Mesenchymal stem cell (in vitro differentiated cells and primary cell): Measurements from ENCODE around the gene RNFT2.

Experiments used
- DNase-seq: peaks from one replicate; pipeline ENCODE4 v3.0.0-alpha.2; 2013
- H2AFZ ChIP-seq: one replicate; pipeline ENCODE4 v1.6.1; 2013; ENCODE audit warnings: low read depth, mild to moderate bottlenecking, control low read depth, inconsistent platforms, low read length, moderate library complexity
- H2AK5ac ChIP-seq: 2 replicates; pipeline ENCODE4 v1.6.1; 2013; ENCODE audit warnings: low read length, moderate library complexity, mild to moderate bottlenecking, inconsistent platforms; ENCODE audit not compliant: severe bottlenecking
- H2BK120ac ChIP-seq: one replicate; pipeline ENCODE4 v1.6.1; 2013; ENCODE audit warnings: low read depth, mild to moderate bottlenecking, inconsistent platforms, low read length, moderate library complexity
- H2BK12ac ChIP-seq, 2 experiments: one replicate each; pipeline ENCODE4 v1.6.1; 2013; ENCODE audit warnings: inconsistent platforms in 2 of 2, low read length in 2 of 2, mild to moderate bottlenecking in 2 of 2, moderate library complexity in 2 of 2, control low read depth in 1 of 2
- H2BK15ac ChIP-seq: one replicate; pipeline ENCODE4 v1.6.1; 2013; ENCODE audit warnings: mild to moderate bottlenecking, low read depth, inconsistent platforms; ENCODE audit not compliant: poor library complexity, severe bottlenecking
- H2BK5ac ChIP-seq: 2 replicates; pipeline ENCODE4 v1.6.1; 2013; ENCODE audit warnings: low read depth, mild to moderate bottlenecking, low read length, control low read depth, inconsistent platforms; ENCODE audit not compliant: poor library complexity, severe bottlenecking
- H3K14ac ChIP-seq, 2 experiments: one replicate each; pipeline ENCODE4 v1.6.1; 2013; ENCODE audit warnings: inconsistent platforms in 2 of 2, low read length in 2 of 2, control low read depth in 1 of 2, mild to moderate bottlenecking in 1 of 2, moderate library complexity in 1 of 2
- H3K18ac ChIP-seq, 2 experiments: one replicate each; pipeline ENCODE4 v1.6.1; 2013; ENCODE audit warnings: inconsistent platforms in 2 of 2, low read length in 2 of 2, control low read depth in 1 of 2, low read depth in 1 of 2, mild to moderate bottlenecking in 1 of 2
- H3K23ac ChIP-seq, 2 experiments: one replicate each; pipeline ENCODE4 v1.6.1; 2013; ENCODE audit warnings: inconsistent platforms in 2 of 2, low read length in 2 of 2, mild to moderate bottlenecking in 2 of 2, moderate library complexity in 2 of 2, control low read depth in 1 of 2
- H3K27ac ChIP-seq: 2 replicates; pipeline ENCODE4 v1.5.1; 2013; ENCODE audit warnings: mild to moderate bottlenecking, moderate library complexity, low read length, control low read depth, inconsistent platforms; ENCODE audit not compliant: poor library complexity, severe bottlenecking
- H3K27me3 ChIP-seq, 2 experiments: 2 replicates each; pipeline versions ENCODE4 v1.6.1 to v1.7.0; 2013; ENCODE audit warnings: low read length in 2 of 2, mild to moderate bottlenecking in 2 of 2, moderate library complexity in 2 of 2, control low read depth in 1 of 2, inconsistent platforms in 1 of 2; ENCODE audit not compliant: control insufficient read depth in 1 of 2, insufficient read depth in 1 of 2
- H3K36me3 ChIP-seq, 2 experiments: 2 replicates each; pipeline versions ENCODE4 v1.6.1 to v1.7.0; 2013; ENCODE audit warnings: low read length in 2 of 2, control low read depth in 1 of 2, inconsistent platforms in 1 of 2, low read depth in 1 of 2, mild to moderate bottlenecking in 1 of 2; ENCODE audit not compliant: insufficient read depth in 2 of 2, control insufficient read depth in 1 of 2
- H3K4ac ChIP-seq, 2 experiments: one replicate each; pipeline ENCODE4 v1.6.1; 2013; ENCODE audit warnings: inconsistent platforms in 2 of 2, low read length in 2 of 2, mild to moderate bottlenecking in 2 of 2, moderate library complexity in 2 of 2, control low read depth in 1 of 2, low read depth in 1 of 2
- H3K4me1 ChIP-seq: 2 replicates; pipeline ENCODE4 v1.6.1; 2013; ENCODE audit warnings: low read depth, low read length, control low read depth; ENCODE audit not compliant: control insufficient read depth, insufficient read depth
- H3K4me2 ChIP-seq: 2 replicates; pipeline ENCODE4 v1.6.1; 2013; ENCODE audit warnings: low read length, mild to moderate bottlenecking, inconsistent platforms; ENCODE audit not compliant: poor library complexity, severe bottlenecking
- H3K4me3 ChIP-seq, 2 experiments: 2 replicates each; pipeline versions ENCODE4 v1.5.1 to v1.7.0; 2013; ENCODE audit warnings: low read length in 2 of 2, mild to moderate bottlenecking in 2 of 2, control low read depth in 1 of 2, low read depth in 1 of 2; ENCODE audit not compliant: insufficient read depth in 1 of 2
- H3K79me1 ChIP-seq: replicated peaks from 2 replicates; pipeline ENCODE4 v1.6.1; 2013; ENCODE audit warnings: mild to moderate bottlenecking, control low read depth, low read length, inconsistent platforms; ENCODE audit not compliant: poor library complexity, severe bottlenecking
- H3K9ac ChIP-seq: 2 replicates; pipeline ENCODE4 v1.7.0; 2013; ENCODE audit warnings: mild to moderate bottlenecking, low read length, moderate library complexity
- H3K9me3 ChIP-seq: 2 replicates; pipeline ENCODE4 v1.7.0; 2013; ENCODE audit warnings: mild to moderate bottlenecking, low read length; ENCODE audit not compliant: control insufficient read depth
- H4K8ac ChIP-seq: one replicate; pipeline ENCODE4 v1.6.1; 2013; ENCODE audit warnings: inconsistent platforms, mild to moderate bottlenecking, low read length, moderate library complexity
- H4K91ac ChIP-seq: one replicate; pipeline ENCODE4 v1.6.1; 2013; ENCODE audit warnings: mild to moderate bottlenecking, low read length, inconsistent platforms
- WGBS: methylation state at CpG from one replicate; pipeline ENCODE4 v1.1.7; 2013; ENCODE audit warnings: mixed read lengths; 5-methylcytosine and 5-hydroxymethylcytosine counted together

RNFT2 gene

DNA sequence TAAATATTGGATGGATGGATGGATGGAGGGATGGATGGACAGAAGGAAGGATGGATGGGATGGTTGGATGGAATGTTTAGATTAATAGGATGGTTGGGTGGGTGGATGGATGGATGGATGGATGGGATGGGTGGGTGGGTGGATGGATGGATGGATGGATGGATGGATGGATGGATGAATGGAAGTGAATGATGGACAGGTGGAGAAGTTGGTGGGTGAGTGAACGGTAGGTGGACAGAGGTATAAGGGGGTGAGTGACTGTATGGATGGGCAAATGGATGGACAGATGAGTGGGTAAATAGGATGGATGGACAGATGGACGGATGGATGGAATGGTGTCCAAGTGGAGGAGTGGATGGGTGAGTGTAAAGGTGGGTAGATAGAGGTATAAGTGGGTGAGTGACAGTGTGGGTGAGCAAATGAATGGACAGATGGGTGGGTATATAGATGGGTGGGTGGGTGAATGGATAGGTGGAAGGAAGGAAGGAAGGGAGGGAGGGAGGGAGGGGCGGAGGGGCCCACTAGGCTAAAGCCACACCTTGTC lies 101.2 kb downstream of the RNFT2 start:
- Histone ChIP-seq H2BK120ac (no peak overlapping the region), H4K8ac (no peak overlapping the region), H3K27ac (no peak overlapping the region), H2BK5ac (no peak overlapping the region), H3K18ac (no peak overlapping the region), H3K4me3 (no peak overlapping the region), H2BK15ac (no peak overlapping the region), H2AFZ (no peak overlapping the region), H3K4me2 (no peak overlapping the region), H3K79me1 (no peaks in the 10 kb centered on the region), H3K36me3 (no peaks in the 10 kb centered on the region), H3K23ac (no peak overlapping the region), H3K9ac (no peak overlapping the region), H3K14ac (no peak overlapping the region), H4K91ac (no peak overlapping the region), H2AK5ac (no peak overlapping the region), H3K4ac (no peak overlapping the region), H3K4me1 (no peaks in the 10 kb centered on the region), H3K27me3 (no peaks in the 10 kb centered on the region), H2BK12ac (no peak overlapping the region), H3K9me3 (no peaks in the 10 kb centered on the region)
- WGBS: 87% methylated on average over 2 of the region's 3 CpGs
- DNase-seq: no peak

DNA sequence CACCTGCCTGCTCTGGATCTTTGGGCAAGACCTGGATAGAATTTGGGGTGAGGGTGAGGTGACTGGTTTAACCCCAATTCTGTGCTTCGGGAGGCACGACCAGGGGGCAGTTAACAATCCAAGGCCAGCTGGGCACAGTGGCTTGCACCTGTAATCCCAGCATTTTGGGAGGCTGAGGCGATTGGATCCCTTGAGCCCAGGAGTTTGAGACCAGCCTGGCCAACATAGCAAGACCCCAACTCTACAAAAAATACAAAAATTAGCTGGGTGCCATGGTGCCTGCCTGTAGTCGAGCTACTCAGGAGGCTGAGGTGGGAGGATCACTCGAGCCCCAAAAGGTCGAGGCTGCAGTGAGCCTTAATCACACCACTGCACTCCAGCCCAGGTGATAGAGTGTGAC lies 105.0 kb downstream of the RNFT2 start:
- Histone ChIP-seq H3K79me1 (no peaks in the 10 kb centered on the region), H3K27ac (no peak overlapping the region), H2AFZ (no peak overlapping the region), H3K36me3 (no peaks in the 10 kb centered on the region), H3K23ac (no peak overlapping the region), H3K4me1 (no peaks in the 10 kb centered on the region), H3K4me2 (no peak overlapping the region), H2AK5ac (no peak overlapping the region), H3K9ac (no peak overlapping the region), H3K27me3 (no peaks in the 10 kb centered on the region), H4K8ac (no peak overlapping the region), H2BK5ac (no peak overlapping the region), H3K9me3 (no peaks in the 10 kb centered on the region), H3K18ac (no peak overlapping the region), H3K14ac (no peak overlapping the region), H4K91ac (no peak overlapping the region), H3K4ac (no peak overlapping the region), H2BK15ac (no peak overlapping the region), H3K4me3 (no peak overlapping the region), H2BK12ac (no peak overlapping the region), H2BK120ac (no peak overlapping the region)
- no peak for DNase-seq
- 76% methylated on average over 5 of the region's 6 CpGs for WGBS

DNA sequence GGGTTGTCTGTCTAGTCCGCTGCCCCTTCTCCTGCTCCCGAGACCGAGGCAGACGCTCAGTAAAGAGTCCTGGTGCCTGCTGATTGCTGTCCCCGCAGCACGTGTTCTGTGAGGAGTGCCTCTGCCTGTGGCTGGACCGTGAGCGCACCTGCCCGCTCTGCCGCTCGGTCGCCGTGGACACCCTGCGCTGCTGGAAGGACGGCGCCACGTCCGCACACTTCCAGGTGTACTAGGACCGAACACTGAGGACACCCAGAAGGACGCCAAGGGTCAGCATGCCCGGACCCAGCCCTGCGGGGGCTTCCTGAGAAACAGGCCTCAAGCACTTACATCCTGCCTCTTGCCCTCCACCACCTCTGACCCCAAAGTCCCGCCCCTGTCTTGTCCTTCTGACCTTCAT lies 111.1 kb downstream of the RNFT2 start:
- H3K14ac ChIP-seq: no peak overlapping the region

DNA sequence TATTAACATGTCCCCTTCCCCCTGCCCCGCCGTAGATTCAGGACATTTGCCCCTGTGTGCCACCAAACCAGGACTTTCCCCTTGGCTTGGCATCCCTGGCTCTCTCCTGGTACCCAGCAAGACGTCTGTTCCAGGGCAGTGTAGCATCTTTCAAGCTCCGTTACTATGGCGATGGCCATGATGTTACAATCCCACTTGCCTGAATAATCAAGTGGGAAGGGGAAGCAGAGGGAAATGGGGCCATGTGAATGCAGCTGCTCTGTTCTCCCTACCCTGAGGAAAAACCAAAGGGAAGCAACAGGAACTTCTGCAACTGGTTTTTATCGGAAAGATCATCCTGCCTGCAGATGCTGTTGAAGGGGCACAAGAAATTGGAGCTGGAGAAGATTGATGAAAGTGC lies 114.2 kb downstream of the RNFT2 start:
- no peak overlapping the region for H2AK5ac ChIP-seq
- no peak overlapping the region for H3K18ac ChIP-seq
- H3K36me3 ChIP-seq: no peaks in the 10 kb centered on the region
- WGBS: 88% methylated on average over 6 of the region's 6 CpGs
- H2BK12ac ChIP-seq: no peak overlapping the region
- H2AFZ ChIP-seq: no peak overlapping the region
- no peak overlapping the region for H2BK5ac ChIP-seq
- no peak overlapping the region for H4K8ac ChIP-seq
- no peak overlapping the region for H3K27ac ChIP-seq
- no peak overlapping the region for H4K91ac ChIP-seq
- H2BK15ac ChIP-seq: no peak overlapping the region
- H3K4me3 ChIP-seq: no peak overlapping the region
- no peak for DNase-seq
- H3K4me2 ChIP-seq: no peak overlapping the region
- no peaks in the 10 kb centered on the region for H3K79me1 ChIP-seq
- no peak overlapping the region for H2BK120ac ChIP-seq
- H3K23ac ChIP-seq: no peak overlapping the region
- peaks cover 5 to 47% of the 10 kb centered on the region in 2 experiments for H3K27me3 ChIP-seq
- H3K14ac ChIP-seq: no peak overlapping the region
- no peaks in the 10 kb centered on the region for H3K4me1 ChIP-seq
- H3K9me3 ChIP-seq: no peaks in the 10 kb centered on the region
- H3K4ac ChIP-seq: no peak overlapping the region
- H3K9ac ChIP-seq: no peak overlapping the region

More for the DNA sequence above, 111.1 kb downstream of the RNFT2 start:
- H3K23ac ChIP-seq: no peak overlapping the region
- H3K9me3 ChIP-seq: no peaks in the 10 kb centered on the region
- H3K79me1 ChIP-seq: no peaks in the 10 kb centered on the region
- no peak overlapping the region for H2AFZ ChIP-seq
- H4K91ac ChIP-seq: no peak overlapping the region
- H3K27ac ChIP-seq: no peak overlapping the region
- peaks cover 0 to 27% of the 10 kb centered on the region in 2 experiments for H3K27me3 ChIP-seq
- no peak overlapping the region for H4K8ac ChIP-seq
- H3K36me3 ChIP-seq: no peaks in the 10 kb centered on the region
- H2BK120ac ChIP-seq: no peak overlapping the region
- no peak overlapping the region for H3K18ac ChIP-seq
- no peak overlapping the region for H2AK5ac ChIP-seq
- H2BK15ac ChIP-seq: no peak overlapping the region
- H3K4me1 ChIP-seq: no peaks in the 10 kb centered on the region
- no peak for DNase-seq
- 92% methylated on average over 23 of the region's 23 CpGs for WGBS
- H3K4me2 ChIP-seq: no peak overlapping the region
- no peak overlapping the region for H3K4me3 ChIP-seq
- no peak overlapping the region for H2BK5ac ChIP-seq
- no peak overlapping the region for H3K9ac ChIP-seq
- no peak overlapping the region for H3K4ac ChIP-seq
- H2BK12ac ChIP-seq: no peak overlapping the region
